ENCODE data around the gene ATP11B. TPM values are rescaled to one million over a fixed set of nuclear protein-coding genes. Genes with fewer than 3 reads are reported as not detected.

ATP11B gene
- total RNA-seq, 1 experiment from 2014 or later, result 48.8 TPM

DNA sequence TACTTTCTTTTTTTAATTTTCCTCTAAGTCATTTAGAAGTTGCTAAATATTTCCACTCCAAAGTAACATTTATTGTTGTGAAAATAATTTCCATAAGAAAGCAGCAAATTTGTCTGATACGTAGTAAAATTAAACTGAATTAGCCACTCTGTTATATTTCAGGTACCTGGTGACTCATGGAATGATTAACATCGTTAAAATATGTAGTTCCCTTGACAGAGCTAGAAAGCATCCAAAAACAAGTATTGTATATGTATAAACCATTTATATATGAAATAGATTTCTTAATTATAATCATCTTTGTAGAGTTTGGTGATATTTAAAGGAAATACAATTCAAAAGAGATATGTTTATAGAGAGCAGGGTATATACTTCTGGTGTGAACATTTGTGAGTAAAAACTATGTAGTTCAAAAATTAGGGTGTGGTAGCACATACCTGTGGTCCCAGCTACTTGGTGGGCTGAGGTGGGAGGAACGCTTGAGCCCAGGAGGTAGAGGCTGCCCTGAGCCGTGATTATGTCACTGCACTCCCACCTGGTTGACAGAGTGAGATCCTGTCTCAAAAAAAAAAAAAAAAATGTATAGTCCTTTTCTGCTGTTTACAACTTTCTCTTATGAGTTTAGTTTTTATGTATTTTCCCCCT lies 36.6 kb downstream of the ATP11B start:
- no peaks in the 10 kb centered on the region for H3K36me3 ChIP-seq (ENCODE audit: low read depth, low read length)

GRCh38 chr3:182837855-182838454 lies 44.7 kb downstream of the ATP11B start:
- ATAC-seq, result no peak
- ChIA-PET POLR2A (ENCODE audit: unreplicated experiment) (interaction anchor here (0.7 kb wide), 1 partner anchor 120 kb away, joined by 3 read pairs; no protein-coding TSS in a partner anchor), CTCF (interaction anchor here (2.1 kb wide), 1 partner anchor 124 kb away, joined by 28 read pairs; no protein-coding TSS in a partner anchor)
- no peaks in the 10 kb centered on the region for H3K9me3 ChIP-seq (ENCODE audit: low read length)
- H3K36me3 ChIP-seq (ENCODE audit: low read depth, low read length), result no peaks in the 10 kb centered on the region
- intact Hi-C loops (cut with micrococcal nuclease), result loop anchor here (1.0 to 2.0 kb wide), 2 partner anchors 43 to 124 kb away; no protein-coding TSS in a partner anchor
- BruUV-seq (replicated peaks), result no TSS peak
- H2AFZ ChIP-seq (ENCODE audit: low read length), result no peak overlapping the region
- TF ChIP-seq EZH2 (IDR thresholded peaks at IDR 0.05; ENCODE audit: low read length, unreplicated experiment) (no peak), EZH2phosphoT487 (IDR thresholded peaks at IDR 0.05; ENCODE audit: borderline replicate concordance, low read length) (no peak), CTCF (conservative IDR thresholded peaks at IDR 0.05; ENCODE audit: low read depth, low read length) (peak; percentile 74)
- no peak overlapping the region for H3K27ac ChIP-seq (ENCODE audit: low read length)
- no peak overlapping the region for H3K4me3 ChIP-seq (ENCODE audit: low read length)
- no peaks in the 10 kb centered on the region for H3K27me3 ChIP-seq (ENCODE audit: low read length)
- no peaks in the 10 kb centered on the region for H3K9me2 ChIP-seq (replicated peaks; ENCODE audit: low read length)
- H3K9ac ChIP-seq (ENCODE audit: low read length), result no peak overlapping the region
- H3K4me2 ChIP-seq (ENCODE audit: low read length), result no peak overlapping the region
- H3F3A ChIP-seq (ENCODE audit: low read length, unreplicated experiment), result no peaks in the 10 kb centered on the region
- H3K79me2 ChIP-seq (ENCODE audit: low read length), result no peaks in the 10 kb centered on the region
- H4K20me1 ChIP-seq (ENCODE audit: low read length), result no peaks in the 10 kb centered on the region
- DNase-seq, result peak; percentile 65
- H3K4me1 ChIP-seq (ENCODE audit: insufficient read depth, low read length), result peaks cover 2% of the 10 kb centered on the region

More for the DNA sequence above, 36.6 kb downstream of the ATP11B start:
- Histone ChIP-seq H3K4me3 (ENCODE audit: low read length) (no peak overlapping the region), H3K9ac (ENCODE audit: low read length) (no peak overlapping the region), H4K20me1 (ENCODE audit: low read length) (no peaks in the 10 kb centered on the region), H3K9me3 (ENCODE audit: low read length) (no peaks in the 10 kb centered on the region), H3K9me2 (replicated peaks; ENCODE audit: low read length) (no peaks in the 10 kb centered on the region), H3K27ac (ENCODE audit: low read length) (no peak overlapping the region), H3K4me2 (ENCODE audit: low read length) (peak overlapping the region; percentile 52), H2AFZ (ENCODE audit: low read length) (no peak overlapping the region), H3K27me3 (ENCODE audit: low read length) (no peaks in the 10 kb centered on the region), H3K79me2 (ENCODE audit: low read length) (0 out of 2 replicates have a peak, but pooled peaks cover 4% of the 10 kb centered on the region), H3F3A (ENCODE audit: low read length, unreplicated experiment) (no peaks in the 10 kb centered on the region), H3K4me1 (ENCODE audit: insufficient read depth, low read length) (peaks cover 15% of the 10 kb centered on the region)
- DNase-seq (peak; percentile 69), ATAC-seq (peak; percentile 96)
- TF ChIP-seq EZH2 (IDR thresholded peaks at IDR 0.05; ENCODE audit: low read length, unreplicated experiment) (no peak), CTCF (conservative IDR thresholded peaks at IDR 0.05; ENCODE audit: low read depth, low read length) (no peak), EZH2phosphoT487 (IDR thresholded peaks at IDR 0.05; ENCODE audit: borderline replicate concordance, low read length) (no peak)
- CTCF ChIA-PET, result interaction anchor here (1.3 kb wide), 1 partner anchor 116 kb away, joined by 3 read pairs; no protein-coding TSS in a partner anchor
- intact Hi-C loops (cut with micrococcal nuclease), result no loop called here
- BruUV-seq (replicated peaks), result no TSS peak
- POLR2A ChIA-PET (ENCODE audit: unreplicated experiment), result interaction anchor here (0.6 kb wide), 1 partner anchor 143 kb away, joined by 3 read pairs; no protein-coding TSS in a partner anchor

Data from PC-3 (cell line).